Activated T-helper 9 cell treated with anti-CD3 and anti-CD28 coated beads, Interleukin-2, amount 50 U/mL, for 16 hours (primary cell): ENCODE data around the gene STBD1.
"Not testable (repeated sequence)": the region's sequence is repeated elsewhere in the genome, so short reads cannot be mapped to it uniquely, and the experiment has no call there.

Source experiments
- DNase-seq: peaks from one replicate; pipeline ENCODE4 v3.0.0-alpha.2; 2020; ENCODE audit warnings: low read depth

STBD1 gene

DNA sequence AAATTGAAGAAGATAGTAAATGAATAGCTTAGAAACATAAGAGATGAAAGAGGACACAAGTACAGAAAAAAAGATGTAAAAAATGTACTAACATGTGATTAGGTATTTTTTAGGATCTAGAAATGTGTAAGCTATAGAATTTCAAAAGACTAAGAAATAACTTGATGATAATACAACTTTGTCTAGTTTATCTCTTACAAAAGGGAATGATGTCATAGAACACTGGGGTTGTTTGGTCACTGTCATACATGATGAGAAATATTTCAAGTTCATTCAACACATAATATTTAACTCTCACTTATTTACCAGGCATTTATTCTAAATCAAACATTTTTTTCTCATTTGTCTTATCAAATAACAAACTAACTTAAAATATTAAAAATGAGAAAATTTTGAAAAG is 18.5 kb downstream of the STBD1 start:
- DNase-seq: no peak

GRCh38 chr4:76326515-76326914 is 20.0 kb downstream of the STBD1 start:
- no peak for DNase-seq

- no peak for DNase-seq
Measured at GRCh38 chr4:76334885-76335284, 28.4 kb downstream of the STBD1 start.

DNA sequence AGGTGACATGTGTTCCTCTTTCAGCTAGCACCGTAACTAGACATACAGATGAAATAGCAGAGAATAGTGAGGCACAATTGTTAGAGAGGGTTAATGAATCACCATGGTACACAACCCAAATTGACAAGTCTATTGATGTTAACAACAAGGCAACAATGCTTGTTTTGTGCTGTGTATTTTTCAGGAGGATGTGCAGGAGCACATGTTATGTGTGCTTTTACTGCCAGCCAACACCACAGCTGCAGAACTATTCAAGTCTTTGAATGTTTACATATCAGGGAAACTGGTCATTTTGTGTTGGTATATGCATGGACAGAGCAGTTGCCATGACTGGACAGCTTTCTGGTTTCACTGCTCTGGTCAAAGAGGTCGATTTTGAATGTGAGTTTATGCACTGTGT is 32.8 kb downstream of the STBD1 start:
- no peak for DNase-seq

DNA sequence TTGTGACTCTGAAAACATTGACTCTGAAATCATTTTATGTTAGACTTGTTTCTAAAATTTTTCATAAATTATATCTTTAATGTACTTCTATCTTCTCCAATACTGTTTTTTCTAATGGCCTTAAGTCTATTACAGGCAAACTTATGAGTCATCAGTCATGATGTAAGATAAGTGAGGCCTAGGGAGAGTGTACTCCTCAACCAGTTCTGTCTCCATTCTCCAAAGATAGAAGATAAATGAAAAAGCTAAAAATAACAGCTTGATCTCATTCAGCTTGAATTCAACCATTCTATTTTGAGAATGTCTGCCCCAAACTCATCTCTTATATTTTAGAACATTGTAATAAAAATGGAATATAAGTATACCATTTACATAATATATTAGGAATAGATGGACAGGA is 34.5 kb downstream of the STBD1 start:
- DNase-seq: no peak

GRCh38 chr4:76342191-76342590 is 35.7 kb downstream of the STBD1 start:
- no peak for DNase-seq

- DNase-seq: no peak
Measured at GRCh38 chr4:76342803-76343202, 36.3 kb downstream of the STBD1 start.

- DNase-seq: peak; percentile 3
Measured at GRCh38 chr4:76354517-76355473, 48.3 kb downstream of the STBD1 start.

- no peak for DNase-seq
Measured at GRCh38 chr4:76357981-76358380, 51.4 kb downstream of the STBD1 start.

DNA sequence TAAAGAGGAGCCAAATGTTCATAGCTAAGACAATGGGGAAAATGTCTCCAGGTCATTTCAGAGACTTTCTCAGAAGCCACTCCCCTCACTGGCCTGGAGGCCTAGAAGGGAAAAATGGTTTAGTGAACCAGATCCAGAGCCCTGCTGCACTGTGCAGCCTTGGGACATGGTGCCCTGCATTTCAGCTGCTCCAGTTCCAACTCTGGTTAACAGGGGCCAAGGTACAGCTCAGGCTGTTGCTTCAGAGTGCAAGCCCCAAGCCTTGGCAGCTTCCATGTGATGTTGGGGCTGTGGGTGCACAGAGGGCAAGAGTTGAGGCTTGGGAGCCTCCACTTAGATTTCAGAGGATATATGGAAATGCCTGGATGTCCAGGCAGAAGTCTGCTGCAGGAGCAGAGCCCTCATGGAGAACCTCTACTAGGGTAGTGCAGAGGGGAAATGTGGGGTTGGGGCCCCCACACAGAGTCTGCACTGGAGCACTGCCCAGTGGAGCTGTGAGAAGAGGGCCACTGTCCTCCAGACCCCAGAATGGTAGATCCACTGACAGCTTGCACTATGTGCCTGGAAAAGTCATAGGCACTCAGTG is 53.4 kb downstream of the STBD1 start:
- DNase-seq: not testable (repeated sequence)
